IMR-90 (cell line): ENCODE results near the gene TESK2. TPM values are rescaled to one million over a fixed set of nuclear protein-coding genes. Genes with fewer than 3 reads are reported as not detected.

Source experiments
- ATAC-seq: fragments of 200-7000 bp; cut with Tn5 transposase; 2 replicates; pipeline ENCODE4 v1.9.1; 2020; ENCODE audit warnings: low read depth, mild to moderate bottlenecking, moderate library complexity
- BruUV-seq: library from RNA; stranded (reverse); fragments of 400-500 nt; replicated peaks from 2 replicates; lab custom pipeline; 2021; lab: Mats Ljungman, UMichigan
- CTCF ChIA-PET: fragments of 300-600 bp; formaldehyde crosslinking; extraction: SDS; loops from one replicate; lab custom pipeline; 2021; ENCODE audit warnings: antibody characterized with exemption; lab: Yijun Ruan, JAX
- POLR2A ChIA-PET: fragments of 300-600 bp; sonication (Branson Sonifier 250); formaldehyde crosslinking; loops from one replicate; lab custom pipeline; 2022; ENCODE audit warnings: antibody characterized with exemption; ENCODE audit not compliant: unreplicated experiment; lab: Charles Lee
- DNase-seq: peaks from one replicate; pipeline ENCODE4 v3.0.0; 2013
- H2AFZ ChIP-seq: replicated peaks from 2 replicates; pipeline ENCODE3; 2013; ENCODE audit warnings: low read length, mild to moderate bottlenecking; ENCODE audit not compliant: poor library complexity
- H2AK5ac ChIP-seq: 2 replicates; pipeline ENCODE4 v1.6.1; 2013; ENCODE audit warnings: low read depth, low read length, inconsistent platforms
- H2AK9ac ChIP-seq: replicated peaks from 2 replicates; pipeline ENCODE3; 2013; ENCODE audit warnings: mild to moderate bottlenecking, low read depth, low read length, moderate library complexity; ENCODE audit not compliant: poor library complexity
- H2BK120ac ChIP-seq: 2 replicates; pipeline ENCODE4 v1.6.1; 2013; ENCODE audit warnings: low read depth, low read length, inconsistent platforms
- H2BK15ac ChIP-seq: 3 replicates; pipeline ENCODE4 v1.6.1; 2013; ENCODE audit warnings: low read depth, low read length, inconsistent platforms
- H2BK20ac ChIP-seq: 2 replicates; pipeline ENCODE4 v1.6.1; 2013; ENCODE audit warnings: low read depth, mild to moderate bottlenecking, inconsistent platforms, low read length, moderate library complexity
- H2BK5ac ChIP-seq: 2 replicates; pipeline ENCODE4 v1.6.1; 2013; ENCODE audit warnings: mild to moderate bottlenecking, low read depth, low read length, inconsistent platforms; ENCODE audit not compliant: poor library complexity, severe bottlenecking
- H3K14ac ChIP-seq: replicated peaks from 2 replicates; pipeline ENCODE4 v1.6.1; 2013; ENCODE audit warnings: low read depth, low read length, inconsistent platforms
- H3K18ac ChIP-seq: 2 replicates; pipeline ENCODE4 v1.6.1; 2013; ENCODE audit warnings: low read depth, low read length, control low read depth
- H3K23ac ChIP-seq: 2 replicates; pipeline ENCODE4 v1.6.1; 2013; ENCODE audit warnings: low read depth, low read length, inconsistent platforms
- H3K27ac ChIP-seq: 2 replicates; pipeline ENCODE4 v1.5.1; 2013; ENCODE audit warnings: mild to moderate bottlenecking, control low read depth, low read length; ENCODE audit not compliant: insufficient read depth
- H3K27me3 ChIP-seq: 2 replicates; pipeline ENCODE4 v1.6.1; 2013; ENCODE audit warnings: low read length; ENCODE audit not compliant: control insufficient read depth, insufficient read depth
- H3K36me3 ChIP-seq: 2 replicates; pipeline ENCODE4 v1.6.1; 2013; ENCODE audit warnings: low read length, mixed read lengths; ENCODE audit not compliant: control insufficient read depth, insufficient read depth
- H3K4ac ChIP-seq: 2 replicates; pipeline ENCODE4 v1.6.1; 2013; ENCODE audit warnings: low read depth, low read length, inconsistent platforms
- H3K4me1 ChIP-seq: 2 replicates; pipeline ENCODE4 v1.6.1; 2013; ENCODE audit warnings: low read length, mixed read lengths; ENCODE audit not compliant: control insufficient read depth, insufficient read depth
- H3K4me2 ChIP-seq: 2 replicates; pipeline ENCODE4 v1.6.1; 2013; ENCODE audit warnings: low read depth, mild to moderate bottlenecking, control low read depth, low read length, moderate library complexity
- H3K4me3 ChIP-seq: 2 replicates; pipeline ENCODE4 v1.5.1; 2013; ENCODE audit warnings: low read depth, mild to moderate bottlenecking, control low read depth, low read length, moderate library complexity; ENCODE audit not compliant: insufficient read depth
- H3K56ac ChIP-seq: 2 replicates; pipeline ENCODE4 v1.6.1; 2013; ENCODE audit warnings: low read length, inconsistent platforms; ENCODE audit not compliant: insufficient read depth; ENCODE audit errors: extremely low read depth
- H3K79me1 ChIP-seq, 2 experiments: 2 replicates each; pipeline ENCODE4 v1.6.1; 2013; ENCODE audit warnings: low read length in 2 of 2, inconsistent platforms in 1 of 2, low read depth in 1 of 2
- H3K9ac ChIP-seq: 2 replicates; pipeline ENCODE4 v1.6.1; 2013; ENCODE audit warnings: low read depth, low read length, control low read depth
- H3K9me1 ChIP-seq: 2 replicates; pipeline ENCODE4 v1.6.1; 2013; ENCODE audit warnings: low read length, inconsistent platforms; ENCODE audit not compliant: insufficient read depth
- H3K9me3 ChIP-seq: 2 replicates; pipeline ENCODE4 v1.6.1; 2013; ENCODE audit warnings: low read length; ENCODE audit not compliant: control insufficient read depth, insufficient read depth
- H4K20me1 ChIP-seq: 2 replicates; pipeline ENCODE4 v1.6.1; 2013; ENCODE audit warnings: low read length, inconsistent platforms; ENCODE audit not compliant: insufficient read depth
- H4K5ac ChIP-seq: 2 replicates; pipeline ENCODE4 v1.6.1; 2013; ENCODE audit warnings: mild to moderate bottlenecking, low read depth, low read length, control low read depth
- H4K8ac ChIP-seq, 2 experiments: 2 replicates each; pipeline ENCODE4 v1.6.1; 2013; ENCODE audit warnings: low read depth in 2 of 2, low read length in 2 of 2, control low read depth in 1 of 2, inconsistent platforms in 1 of 2
- H4K91ac ChIP-seq: 2 replicates; pipeline ENCODE4 v1.6.1; 2013; ENCODE audit warnings: low read depth, low read length, inconsistent platforms; ENCODE audit not compliant: insufficient read depth
- ELK1 ChIP-seq: fragments of 150-350 bp; IDR thresholded peaks from 2 replicates; pipeline ENCODE4 v1.6.1; 2016; ENCODE audit warnings: low read depth, mild to moderate bottlenecking, low read length, moderate library complexity, borderline replicate concordance
- MAZ ChIP-seq: IDR thresholded peaks from 2 replicates; pipeline ENCODE4 v1.6.1; 2012; ENCODE audit warnings: low read depth, mild to moderate bottlenecking, low read length, improper control_type of control experiment, moderate library complexity, borderline replicate concordance
- MXI1 ChIP-seq: IDR thresholded peaks from 2 replicates; pipeline ENCODE4 v1.6.1; 2012; ENCODE audit warnings: low read depth, mild to moderate bottlenecking, low read length, moderate library complexity, borderline replicate concordance
- RAD21 ChIP-seq: IDR thresholded peaks from 2 replicates; pipeline ENCODE4 v1.6.1; 2012; ENCODE audit warnings: low read length, improper control_type of control experiment
- dilution Hi-C: fragments of 300-500 bp; cut with HindIII; formaldehyde crosslinking; loops from one replicate; pipeline ENCODE4 v1.14.3; 2018; ENCODE audit warnings: low sequenced_read_pairs; ENCODE audit not compliant: unreplicated experiment
- in situ Hi-C: fragments of 300-500 bp; cut with MboI; formaldehyde crosslinking; loops from 3 replicates; pipeline ENCODE4 v1.14.3; 2019; ENCODE audit warnings: low sequenced_read_pairs, inconsistent platforms, mixed read lengths
- intact Hi-C: fragments of 100-400 bp; cut with micrococcal nuclease; formaldehyde crosslinking; loops from 2 replicates; pipeline ENCODE4 v1.10.0; 2022
- polyA plus RNA-seq, 3 experiments: library from polyadenylated mRNA; depleted of rRNA; stranded (reverse); fragments of >200 nt; gene quantifications; 2 replicates each; pipeline ENCODE4 v1.2.3, GENCODE V29; 2012; ENCODE audit warnings: low replicate concordance in 1 of 3
- total RNA-seq: library from RNA; depleted of rRNA; stranded (reverse); fragments of >200 nt; gene quantifications from 2 replicates; pipeline ENCODE4 v1.2.3, GENCODE V29; 2012

The TESK2 gene
- total and polyA plus RNA-seq, 2 of the 4 experiments (the other 2 are of a cell fraction): 0.90 to 1.3 TPM

GRCh38 chr1:45370575-45370974 lies 120.4 kb downstream of the TESK2 start:
- Histone ChIP-seq H3K18ac (no peak overlapping the region), H2AK5ac (no peak overlapping the region), H3K27ac (no peak overlapping the region), H2BK20ac (no peak overlapping the region), H3K56ac (no peak overlapping the region), H3K4me1 (no peaks in the 10 kb centered on the region), H3K14ac (no peak overlapping the region), H2BK15ac (no peak overlapping the region), H3K9me1 (no peaks in the 10 kb centered on the region), H3K4me2 (no peak overlapping the region), H3K4ac (no peak overlapping the region), H4K20me1 (no peaks in the 10 kb centered on the region), H4K5ac (no peak overlapping the region), H2BK5ac (no peak overlapping the region), H3K79me1 (no peaks in the 10 kb centered on the region), H3K9ac (no peak overlapping the region), H2AK9ac (no peak overlapping the region), H3K4me3 (no peak overlapping the region), H4K8ac (no peak overlapping the region), H4K91ac (no peak overlapping the region), H2BK120ac (no peak overlapping the region), H3K27me3 (no peaks in the 10 kb centered on the region), H2AFZ (no peak overlapping the region), H3K23ac (no peak overlapping the region), H3K36me3 (no peaks in the 10 kb centered on the region), H3K9me3 (no peaks in the 10 kb centered on the region)
- ATAC-seq (no peak), DNase-seq (no peak)
- POLR2A ChIA-PET: interaction anchor here (0.6 to 1.2 kb wide), 2 partner anchors 9 to 115 kb away, joined by 3 read pairs; no protein-coding TSS in a partner anchor
- dilution Hi-C loops (no loop called here), intact Hi-C loops (no loop called here), in situ Hi-C loops (no loop called here)
- TF ChIP-seq MXI1: no peak
- TF ChIP-seq MAZ: no peak
- TF ChIP-seq ELK1: no peak
- no peak for TF ChIP-seq RAD21
- CTCF ChIA-PET: no interaction called here
- BruUV-seq: no TSS peak
